CD14-positive monocyte (primary cell): ENCODE measurements around the gene ABCF3. TPM values are rescaled to one million over a fixed set of nuclear protein-coding genes. Genes with fewer than 3 reads are reported as not detected.

Experiments used
- DNase-seq, 3 donors: peaks; one replicate each; pipeline ENCODE4 v3.0.0-alpha.2; 2011 to 2022
- H2AFZ ChIP-seq: 2 replicates; pipeline ENCODE4 v1.6.0; 2012; ENCODE audit warnings: mild to moderate bottlenecking, low read depth, low read length, inconsistent platforms; ENCODE audit not compliant: insufficient read depth, poor library complexity, severe bottlenecking
- H3K27ac ChIP-seq, 2 donors: 1 replicate in 1 of 2; 2 replicates in 1 of 2; pipeline ENCODE4 v1.5.1; 2012 to 2013; ENCODE audit warnings: low read length in 2 of 2, control low read depth in 1 of 2, inconsistent platforms in 1 of 2, low read depth in 1 of 2, mild to moderate bottlenecking in 1 of 2
- H3K27me3 ChIP-seq, 2 donors: one replicate each; pipeline versions ENCODE4 v1.6.0 to v1.6.1; 2011 to 2013; ENCODE audit warnings: low read length in 2 of 2; ENCODE audit not compliant: control insufficient read depth in 2 of 2, insufficient read depth in 2 of 2
- H3K36me3 ChIP-seq, 2 donors: replicated peaks in 1 of 2; 1 replicate in 1 of 2; 2 replicates in 1 of 2; pipeline versions ENCODE4 v1.5.1 to v1.6.1; 2012 to 2013; ENCODE audit warnings: low read length in 2 of 2, control low read depth in 1 of 2, inconsistent platforms in 1 of 2, mild to moderate bottlenecking in 1 of 2; ENCODE audit not compliant: insufficient read depth in 2 of 2, control insufficient read depth in 1 of 2
- H3K4me1 ChIP-seq, 2 donors: 1 replicate in 1 of 2; 2 replicates in 1 of 2; pipeline versions ENCODE4 v1.5.1 to v1.6.1; 2012 to 2013; ENCODE audit warnings: low read length in 2 of 2, control low read depth in 1 of 2, inconsistent platforms in 1 of 2, mild to moderate bottlenecking in 1 of 2, moderate library complexity in 1 of 2; ENCODE audit not compliant: insufficient read depth in 2 of 2, control insufficient read depth in 1 of 2
- H3K4me2 ChIP-seq: replicated peaks from 2 replicates; pipeline ENCODE3; 2012; ENCODE audit warnings: low read length, moderate library complexity, mild to moderate bottlenecking; ENCODE audit not compliant: poor library complexity, severe bottlenecking; ENCODE audit errors: extremely low read depth
- H3K4me3 ChIP-seq, 3 experiments: fragments of 200-600 bp in 1 of 3; sonication (generic) in 1 of 3; replicated peaks in 1 of 3; 1 replicate in 2 of 3; 2 replicates in 1 of 3; pipeline ENCODE4 v1.5.1; 2011 to 2013; ENCODE audit warnings: low read length in 3 of 3, mild to moderate bottlenecking in 3 of 3, control low read depth in 2 of 3, low read depth in 2 of 3, inconsistent platforms in 1 of 3, moderate library complexity in 1 of 3
- H3K79me2 ChIP-seq: 2 replicates; pipeline ENCODE4 v1.6.0; 2012; ENCODE audit warnings: mild to moderate bottlenecking, control low read depth, inconsistent platforms, low read length, moderate library complexity; ENCODE audit not compliant: insufficient read depth
- H3K9ac ChIP-seq: 2 replicates; pipeline ENCODE4 v1.6.0; 2017; ENCODE audit warnings: low read length, mild to moderate bottlenecking; ENCODE audit not compliant: insufficient read depth, poor library complexity, severe bottlenecking
- H3K9me3 ChIP-seq, 2 donors: replicated peaks in 1 of 2; 1 replicate in 1 of 2; 2 replicates in 1 of 2; pipeline versions ENCODE4 v1.5.1 to v1.6.1; 2012 to 2013; ENCODE audit warnings: low read length in 2 of 2, control low read depth in 1 of 2; ENCODE audit not compliant: control insufficient read depth in 1 of 2, insufficient read depth in 1 of 2
- H4K20me1 ChIP-seq: 2 replicates; pipeline ENCODE4 v1.6.0; 2012; ENCODE audit warnings: mild to moderate bottlenecking, low read length, control low read depth, moderate library complexity; ENCODE audit not compliant: insufficient read depth
- H3K27ac Mint-ChIP-seq, 7 donors: one replicate each; pipeline ENCODE4 v1.8.0; 2020; ENCODE audit warnings: mild to moderate bottlenecking in 7 of 7, mixed read lengths in 7 of 7, moderate library complexity in 6 of 7, inconsistent platforms in 2 of 7
- H3K27me3 Mint-ChIP-seq, 3 donors: one replicate each; pipeline ENCODE4 v1.8.0; 2021 to 2022; ENCODE audit warnings: low read depth in 3 of 3, mild to moderate bottlenecking in 3 of 3, mixed read lengths in 3 of 3, moderate library complexity in 3 of 3, inconsistent platforms in 1 of 3
- H3K36me3 Mint-ChIP-seq, 2 donors: one replicate each; pipeline ENCODE4 v1.8.0; 2020; ENCODE audit warnings: mixed read lengths in 2 of 2, inconsistent platforms in 1 of 2, mild to moderate bottlenecking in 1 of 2
- H3K4me1 Mint-ChIP-seq: one replicate; pipeline ENCODE4 v1.8.0; 2020; ENCODE audit warnings: mild to moderate bottlenecking, mixed read lengths
- H3K4me3 Mint-ChIP-seq, 2 donors: one replicate each; pipeline ENCODE4 v1.8.0; 2020; ENCODE audit warnings: mild to moderate bottlenecking in 2 of 2, mixed read lengths in 2 of 2, moderate library complexity in 1 of 2
- H3K9me3 Mint-ChIP-seq, 7 donors: one replicate each; pipeline ENCODE4 v1.8.0; 2020 to 2022; ENCODE audit warnings: mixed read lengths in 7 of 7, mild to moderate bottlenecking in 6 of 7, moderate library complexity in 6 of 7, inconsistent platforms in 2 of 7
- CTCF ChIP-seq: fragments of 200-600 bp; IDR thresholded peaks from one replicate; pipeline ENCODE4 v1.8.0; 2022; ENCODE audit warnings: antibody characterized with exemption, mild to moderate bottlenecking
- WGBS: methylation state at CpG from one replicate; pipeline ENCODE4 v1.1.5; 2013; ENCODE audit warnings: missing lambda C conversion rate; ENCODE audit not compliant: insufficient coverage; 5-methylcytosine and 5-hydroxymethylcytosine counted together
- intact Hi-C, 2 donors: fragments of 100-400 bp; cut with micrococcal nuclease; formaldehyde crosslinking; loops; one replicate each; pipeline versions ENCODE4 v1.15.0 to v1.15.1; 2023
- polyA plus RNA-seq, 3 donors: library from polyadenylated mRNA; depleted of rRNA in 1 of 3; unstranded in 2 of 3; stranded (reverse) in 1 of 3; fragments of 300-500 nt in 2 of 3; fragments of >200 nt in 1 of 3; fragmentation: Illumina TruSeq in 2 of 3; gene quantifications; 1 replicate in 2 of 3; 2 replicates in 1 of 3; pipeline ENCODE4 v1.2.3, GENCODE V29; 2012 to 2021

Gene ABCF3
- polyA plus RNA-seq, 3 donors, result 13.5 to 74.8 (median 13.9) TPM

GRCh38 chr3:184211297-184211696, 25.3 kb downstream of the ABCF3 start:
- no peak overlapping the region for H2AFZ ChIP-seq
- no peaks in the 10 kb centered on the region for H3K36me3 Mint-ChIP-seq
- no peaks in the 10 kb centered on the region for H4K20me1 ChIP-seq
- no peak overlapping the region for H3K4me2 ChIP-seq
- no peak overlapping the region for H3K4me3 Mint-ChIP-seq
- intact Hi-C loops, result no loop called here
- H3K36me3 ChIP-seq, result no peaks in the 10 kb centered on the region
- H3K79me2 ChIP-seq, result no peaks in the 10 kb centered on the region
- peaks cover 21 to 33% (median 25%) of the 10 kb centered on the region in 3 donors for H3K27me3 Mint-ChIP-seq
- no peak overlapping the region for H3K27ac Mint-ChIP-seq
- no peak overlapping the region for H3K9ac ChIP-seq
- H3K27ac ChIP-seq, result no peak overlapping the region
- H3K9me3 Mint-ChIP-seq, result peaks cover 0 to 3% (median 0%) of the 10 kb centered on the region in 7 donors
- DNase-seq, result no peak
- no peaks in the 10 kb centered on the region for H3K9me3 ChIP-seq
- WGBS, result no CpG with 5 or more reads among the region's 5 CpGs
- no peaks in the 10 kb centered on the region for H3K4me1 ChIP-seq
- H3K4me1 Mint-ChIP-seq, result no peaks in the 10 kb centered on the region
- no peak overlapping the region for H3K4me3 ChIP-seq
- no peaks in the 10 kb centered on the region for H3K27me3 ChIP-seq
- TF ChIP-seq CTCF, result no peak

- whole genome bisulfite sequencing, result no CpG with 5 or more reads among the region's 5 CpGs
Observed at GRCh38 chr3:184211718-184212117, 25.7 kb downstream of the ABCF3 start.

More at GRCh38 chr3:184211718-184212117, 25.7 kb downstream of the ABCF3 start:
- no peaks in the 10 kb centered on the region for H3K4me1 Mint-ChIP-seq
- H3K36me3 ChIP-seq, result no peaks in the 10 kb centered on the region
- no peak for DNase-seq
- intact Hi-C loops, result no loop called here
- H3K9me3 Mint-ChIP-seq, result peaks cover 0 to 3% (median 0%) of the 10 kb centered on the region in 7 donors
- no peaks in the 10 kb centered on the region for H3K9me3 ChIP-seq
- H4K20me1 ChIP-seq, result no peaks in the 10 kb centered on the region
- no peak overlapping the region for H3K4me3 ChIP-seq
- H3K27me3 Mint-ChIP-seq, result peaks cover 17 to 32% (median 22%) of the 10 kb centered on the region in 3 donors
- H3K9ac ChIP-seq, result no peak overlapping the region
- H3K4me1 ChIP-seq, result no peaks in the 10 kb centered on the region
- H3K4me2 ChIP-seq, result no peak overlapping the region
- H3K36me3 Mint-ChIP-seq, result no peaks in the 10 kb centered on the region
- H3K79me2 ChIP-seq, result no peaks in the 10 kb centered on the region
- no peaks in the 10 kb centered on the region for H3K27me3 ChIP-seq
- H3K27ac Mint-ChIP-seq, result no peak overlapping the region
- no peak overlapping the region for H3K4me3 Mint-ChIP-seq
- H3K27ac ChIP-seq, result no peak overlapping the region
- no peak for TF ChIP-seq CTCF
- H2AFZ ChIP-seq, result no peak overlapping the region
